Right atrium auricular region (tissue), 2 donors: ENCODE data around the gene HADHB. TPM values are rescaled to one million over a fixed set of nuclear protein-coding genes. Genes with fewer than 3 reads are reported as not detected.

ENCODE experiments used
- DNase-seq: peaks from one replicate; pipeline ENCODE4 v3.0.0-alpha.2; 2019; ENCODE audit warnings: low spot score
- H3K27ac ChIP-seq, 2 donors: fragments of 200-600 bp; sonication (generic); 1 replicate in 1 of 2; 2 replicates in 1 of 2; pipeline ENCODE4 v1.5.1; 2016 to 2019
- H3K27me3 ChIP-seq, 2 donors: fragments of 200-600 bp; sonication (generic); one replicate each; pipeline versions ENCODE4 v1.5.1 to v1.6.0; 2017 to 2019
- H3K36me3 ChIP-seq: fragments of 200-600 bp; sonication (generic); one replicate; pipeline ENCODE4 v1.5.1; 2016
- H3K4me1 ChIP-seq, 2 donors: fragments of 200-600 bp; sonication (generic); one replicate each; pipeline versions ENCODE4 v1.5.1 to v1.6.0; 2017 to 2019
- H3K4me3 ChIP-seq, 2 donors: fragments of 200-600 bp; sonication (generic); 1 replicate in 1 of 2; 2 replicates in 1 of 2; pipeline ENCODE4 v1.5.1; 2017 to 2019; ENCODE audit warnings: mild to moderate bottlenecking in 1 of 2, moderate library complexity in 1 of 2
- H3K9me3 ChIP-seq, 2 donors: fragments of 200-600 bp; sonication (generic); one replicate each; pipeline ENCODE4 v1.5.1; 2019
- CTCF ChIP-seq, 2 donors: fragments of 200-600 bp; sonication (generic); IDR thresholded peaks; one replicate each; pipeline ENCODE4 v1.5.1; 2019; ENCODE audit warnings: antibody characterized with exemption in 2 of 2
- total RNA-seq, 2 donors: library from RNA; depleted of rRNA; stranded (reverse); fragments of >200 nt; gene quantifications; one replicate each; pipeline ENCODE4 v1.1.0, GENCODE V29; 2016

The HADHB gene
- total RNA-seq, 2 donors from 2014 or later, result 756 to 770 TPM

- H3K27ac ChIP-seq, result no peak overlapping the region
- no peaks in the 10 kb centered on the region for H3K4me1 ChIP-seq
- no peak for DNase-seq
- no peak overlapping the region for H3K4me3 ChIP-seq
- no peaks in the 10 kb centered on the region for H3K36me3 ChIP-seq
- H3K9me3 ChIP-seq, result no peaks in the 10 kb centered on the region
- H3K27me3 ChIP-seq, result no peaks in the 10 kb centered on the region
- no peak for TF ChIP-seq CTCF (IDR thresholded peaks at IDR 0.05)
These were observed 92.6 kb downstream of the HADHB start for GRCh38 chr2:26337298-26337697.

Other genes with a start within 250 kb of the HADHB start
- gene RAB10, start 210.9 kb upstream of the HADHB start, total RNA-seq, result 10 to 100 TPM; 70.9 to 86.7 TPM
- gene GAREM2, start 71.9 kb upstream of the HADHB start, total RNA-seq, result 10 to 100 TPM in 1 of 2 donors, 1 to 10 TPM in 1; 3.0 to 48.4 TPM
- 100 to 1,000 TPM; 333 to 364 TPM for gene HADHA, start 307 bp upstream of the HADHB start, total RNA-seq
- 10 to 100 TPM in 1 of 2 donors, 1 to 10 TPM in 1; 7.6 to 11.6 TPM for gene SELENOI, start 101.2 kb downstream of the HADHB start, total RNA-seq
- gene ADGRF3, start 101.8 kb downstream of the HADHB start, total RNA-seq, result not detected
- gene DRC1, start 157.0 kb downstream of the HADHB start, total RNA-seq, result not detected
- gene OTOF, start 233.2 kb downstream of the HADHB start, total RNA-seq, result under 1 TPM; 0.08 to 0.33 TPM